Psoas muscle (tissue), 8 donors: ENCODE measurements around the gene PIAS4. TPM values are rescaled to one million over a fixed set of nuclear protein-coding genes. Genes with fewer than 3 reads are reported as not detected.

Source experiments
- ATAC-seq, 4 donors: fragments of 200-7000 bp; cut with Tn5 transposase; one replicate each; pipeline ENCODE4 v1.9.1; 2020; ENCODE audit warnings: moderate library complexity in 3 of 4, mild to moderate bottlenecking in 2 of 4
- DNase-seq, 2 donors: peaks; one replicate each; pipeline ENCODE4 v3.0.0-alpha.2; 2020
- H3K27ac ChIP-seq: fragments of 200-600 bp; one replicate; pipeline ENCODE4 v1.8.0; 2022
- H3K27me3 ChIP-seq, 3 donors: fragments of 200-600 bp in 1 of 3; one replicate each; pipeline versions ENCODE4 v1.6.1 to v1.8.0; 2013 to 2022; ENCODE audit warnings: low read length in 2 of 3, mild to moderate bottlenecking in 2 of 3, moderate library complexity in 1 of 3; ENCODE audit not compliant: insufficient read depth in 3 of 3
- H3K36me3 ChIP-seq, 2 donors: fragments of 200-600 bp in 1 of 2; one replicate each; pipeline versions ENCODE4 v1.6.1 to v1.8.0; 2013 to 2022; ENCODE audit warnings: low read depth in 1 of 2, mild to moderate bottlenecking in 1 of 2, moderate library complexity in 1 of 2; ENCODE audit not compliant: insufficient read depth in 1 of 2
- H3K4me1 ChIP-seq: fragments of 200-600 bp; one replicate; pipeline ENCODE4 v1.8.0; 2022
- H3K4me3 ChIP-seq: fragments of 200-600 bp; one replicate; pipeline ENCODE4 v1.8.0; 2022; ENCODE audit warnings: mild to moderate bottlenecking
- H3K9me3 ChIP-seq: fragments of 200-600 bp; one replicate; pipeline ENCODE4 v1.8.0; 2022
- WGBS, 3 donors: extraction: QIAGEN DNeasy Blood & Tissue Kit; methylation state at CpG; one replicate each; pipeline versions ENCODE4 v1.1.6 to v1.1.7; 2013; 5-methylcytosine and 5-hydroxymethylcytosine counted together
- intact Hi-C, 2 donors: fragments of 100-400 bp; cut with DNase I; formaldehyde crosslinking; loops; one replicate each; pipeline versions ENCODE4 v1.11.0 to v1.14.2; 2022
- long read RNA-seq, 2 donors: library from polyadenylated mRNA; unstranded; transcript quantifications; one replicate each; pipeline ENCODE4 v2.0.0, GENCODE V29; 2021
- polyA plus RNA-seq, 3 donors: library from polyadenylated mRNA; stranded (reverse); fragments of 200-250 nt; gene quantifications; one replicate each; pipeline ENCODE4 v1.2.3, GENCODE V29; 2013
- total RNA-seq, 4 donors: library from RNA; stranded (reverse); fragmentation: NEBNext Ultra II Directional in 2 of 4; extraction: Animal tissue kit (Norgen Biotek cat#: 25700) in 2 of 4; gene quantifications; one replicate each; pipeline versions ENCODE4 v1.2.1 to v1.2.4, GENCODE V29; 2021 to 2023
- TF ChIP-seq, protein P1 (sequence below): fragments of 200-600 bp; IDR thresholded peaks from one replicate; pipeline ENCODE4 v1.8.0; 2022; ENCODE audit warnings: antibody characterized with exemption
- donor health status: healthy with polysubstance abuse.
- donor health status: DM: no; HTN: no; CAD: no; lungs with moderate emphysema.
- donor health status: Bipolar disorder and iron deficiency.
- donor health status: healthy.
- donor health status: DM: yes; HTN: yes; CAD: no.
- donor health status: DM: no; HTN: no; CAD: no.
- donor health status: DM: no; HTN: no; CAD: no.
- donor health status: DM: yes; HTN: yes; CAD: no.

PIAS4 gene, protein sequence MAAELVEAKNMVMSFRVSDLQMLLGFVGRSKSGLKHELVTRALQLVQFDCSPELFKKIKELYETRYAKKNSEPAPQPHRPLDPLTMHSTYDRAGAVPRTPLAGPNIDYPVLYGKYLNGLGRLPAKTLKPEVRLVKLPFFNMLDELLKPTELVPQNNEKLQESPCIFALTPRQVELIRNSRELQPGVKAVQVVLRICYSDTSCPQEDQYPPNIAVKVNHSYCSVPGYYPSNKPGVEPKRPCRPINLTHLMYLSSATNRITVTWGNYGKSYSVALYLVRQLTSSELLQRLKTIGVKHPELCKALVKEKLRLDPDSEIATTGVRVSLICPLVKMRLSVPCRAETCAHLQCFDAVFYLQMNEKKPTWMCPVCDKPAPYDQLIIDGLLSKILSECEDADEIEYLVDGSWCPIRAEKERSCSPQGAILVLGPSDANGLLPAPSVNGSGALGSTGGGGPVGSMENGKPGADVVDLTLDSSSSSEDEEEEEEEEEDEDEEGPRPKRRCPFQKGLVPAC
- total RNA-seq (10 to 100 TPM; 14.6 to 27.2 (median 17.0) TPM), polyA plus RNA-seq (10 to 100 TPM; 12.7 to 21.8 (median 14.6) TPM)
- long read RNA-seq, donor 1, transcript PIAS4-201 (11 exons, 3,159 nt), result major isoform, 15 of 24 reads
- long read RNA-seq, donor 1, partial matches to known transcripts, result 6 of 24 reads
- long read RNA-seq, donor 1, other reads (novel, unspliced or antisense), result 3 of 24 reads
- long read RNA-seq, donor 2, transcript PIAS4-201 (11 exons, 3,159 nt), result major isoform, 32 of 57 reads
- long read RNA-seq, donor 2, partial matches to known transcripts, result 16 of 57 reads
- long read RNA-seq, donor 2, other reads (novel, unspliced or antisense), result 9 of 57 reads

DNA sequence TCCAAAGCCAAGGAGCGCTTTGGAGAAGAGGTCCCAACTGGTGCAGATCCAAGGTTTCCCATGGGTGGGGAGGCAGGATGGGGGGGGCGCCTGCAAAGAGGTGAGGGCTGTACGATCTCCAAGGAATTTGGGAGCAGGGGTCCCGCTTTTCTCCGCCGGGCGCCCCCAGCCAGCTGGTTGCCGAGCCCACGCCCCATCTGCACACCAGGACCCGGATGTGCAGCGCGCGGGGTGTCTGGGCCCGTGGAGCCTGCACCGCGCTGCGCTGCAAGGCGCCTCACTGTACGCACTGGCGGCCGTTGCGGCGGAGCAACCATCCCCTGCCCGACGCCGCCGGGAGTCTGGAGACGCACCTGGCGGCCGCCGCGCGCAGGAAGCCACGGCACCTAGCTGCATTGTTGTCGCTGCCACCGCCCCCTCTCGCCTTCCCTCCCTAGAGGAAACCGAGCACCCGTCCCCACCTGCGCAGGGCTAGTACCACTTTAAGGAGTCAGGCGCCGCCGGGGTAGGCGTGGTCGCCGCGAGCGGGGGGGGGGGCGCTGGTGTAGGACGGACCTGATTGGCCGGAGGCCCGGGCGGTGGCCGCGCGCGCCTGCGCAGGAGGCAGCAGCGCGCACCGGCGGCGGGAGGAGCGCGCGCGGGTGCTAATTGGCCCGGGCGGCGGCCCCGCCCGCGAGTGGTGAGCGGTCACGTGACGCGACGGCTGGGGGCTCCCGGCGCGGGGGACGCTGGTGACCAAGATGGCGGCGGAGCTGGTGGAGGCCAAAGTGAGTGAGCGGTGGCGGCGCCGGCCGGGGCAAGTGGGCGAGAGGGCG, at the start of gene PIAS4:
PIAS4 (plus strand) TSS at position 716 of the 815 bp plus-strand sequence; CDS start at position 741, 25 bp downstream.
- Histone ChIP-seq H3K9me3 (no peaks in the 10 kb centered on the region), H3K36me3 (no peaks in the 10 kb centered on the region), H3K27ac (peak within 1 kb of the TSS; percentile 91), H3K4me3 (peak within 1 kb of the TSS; percentile 87), H3K27me3 (no peaks in the 10 kb centered on the region), H3K4me1 (peaks cover 34% of the 10 kb centered on the region)
- DNase-seq (peak; percentile 97 to 98), ATAC-seq (peak; percentile 89 to 95 (median 92))
- TF ChIP-seq, protein P1, sequence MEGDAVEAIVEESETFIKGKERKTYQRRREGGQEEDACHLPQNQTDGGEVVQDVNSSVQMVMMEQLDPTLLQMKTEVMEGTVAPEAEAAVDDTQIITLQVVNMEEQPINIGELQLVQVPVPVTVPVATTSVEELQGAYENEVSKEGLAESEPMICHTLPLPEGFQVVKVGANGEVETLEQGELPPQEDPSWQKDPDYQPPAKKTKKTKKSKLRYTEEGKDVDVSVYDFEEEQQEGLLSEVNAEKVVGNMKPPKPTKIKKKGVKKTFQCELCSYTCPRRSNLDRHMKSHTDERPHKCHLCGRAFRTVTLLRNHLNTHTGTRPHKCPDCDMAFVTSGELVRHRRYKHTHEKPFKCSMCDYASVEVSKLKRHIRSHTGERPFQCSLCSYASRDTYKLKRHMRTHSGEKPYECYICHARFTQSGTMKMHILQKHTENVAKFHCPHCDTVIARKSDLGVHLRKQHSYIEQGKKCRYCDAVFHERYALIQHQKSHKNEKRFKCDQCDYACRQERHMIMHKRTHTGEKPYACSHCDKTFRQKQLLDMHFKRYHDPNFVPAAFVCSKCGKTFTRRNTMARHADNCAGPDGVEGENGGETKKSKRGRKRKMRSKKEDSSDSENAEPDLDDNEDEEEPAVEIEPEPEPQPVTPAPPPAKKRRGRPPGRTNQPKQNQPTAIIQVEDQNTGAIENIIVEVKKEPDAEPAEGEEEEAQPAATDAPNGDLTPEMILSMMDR, result no peak
- intact Hi-C loops, result loop anchor here (5.0 kb wide), 2 partner anchors 55 to 110 kb away; no protein-coding TSS in a partner anchor
- WGBS, 3 donors, result 0% methylated on average over 51 to 91 of the region's 91 CpGs

DNA sequence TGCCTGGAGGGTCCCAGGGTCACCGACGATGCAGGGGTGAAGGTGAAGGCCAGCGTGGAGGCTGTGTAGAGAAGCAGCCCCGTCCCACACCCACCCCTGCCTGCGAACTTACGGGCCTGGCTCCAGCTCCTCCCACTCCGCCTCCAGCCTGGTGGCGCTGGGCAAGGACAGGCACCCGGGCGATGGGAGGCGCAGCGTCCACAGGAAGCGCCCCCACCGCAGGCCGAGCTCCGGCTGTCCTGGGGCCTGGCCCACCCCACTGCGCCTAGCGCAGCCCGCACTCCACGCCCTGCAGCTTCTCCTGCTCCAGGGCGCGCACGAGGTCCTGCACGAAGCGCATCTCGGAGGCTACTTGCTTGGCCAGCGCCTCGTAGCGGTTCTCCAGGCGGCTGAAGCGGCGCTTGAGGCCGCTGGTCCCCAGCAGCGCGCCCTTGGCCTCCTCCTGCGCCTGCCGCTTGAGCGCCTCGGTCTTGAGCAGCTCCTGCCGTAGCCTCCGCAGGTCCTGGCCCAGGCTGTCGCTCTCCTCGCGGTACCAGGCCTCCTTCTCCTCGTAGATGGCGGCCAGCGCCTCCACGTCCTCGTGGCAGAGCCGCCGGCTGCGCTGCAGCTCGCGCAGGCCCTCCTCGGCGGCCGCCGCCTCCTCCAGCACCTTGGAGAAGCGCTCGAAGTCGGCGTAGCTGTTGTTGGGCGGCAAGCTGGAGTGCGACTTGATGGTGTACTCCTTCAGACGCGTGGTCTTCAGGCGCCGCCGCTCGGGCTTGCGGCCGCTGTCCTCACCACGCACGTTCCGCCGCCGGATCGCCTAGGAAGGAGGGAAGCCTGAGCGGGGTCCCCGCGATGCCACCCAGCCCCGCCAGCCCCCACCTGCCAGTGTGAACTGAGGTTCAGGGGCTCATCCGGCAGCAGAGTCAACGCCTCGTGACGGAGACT, 48.4 kb upstream of the PIAS4 start:
- Histone ChIP-seq H3K27me3 (no peaks in the 10 kb centered on the region), H3K27ac (peak overlapping the region; percentile 99), H3K36me3 (peaks cover 15 to 83% of the 10 kb centered on the region in 2 donors), H3K4me1 (peaks cover 31% of the 10 kb centered on the region), H3K4me3 (no peak overlapping the region), H3K9me3 (no peaks in the 10 kb centered on the region)
- peak in 3 of 4 donors; percentile 3 to 6 (median 6) for ATAC-seq
- DNase-seq, result no peak
- 90 to 95% (median 94%) methylated on average over 79 to 86 of the region's 86 CpGs for WGBS, 3 donors
- intact Hi-C loops, result no loop called here
- TF ChIP-seq, protein P1, result no peak

DNA sequence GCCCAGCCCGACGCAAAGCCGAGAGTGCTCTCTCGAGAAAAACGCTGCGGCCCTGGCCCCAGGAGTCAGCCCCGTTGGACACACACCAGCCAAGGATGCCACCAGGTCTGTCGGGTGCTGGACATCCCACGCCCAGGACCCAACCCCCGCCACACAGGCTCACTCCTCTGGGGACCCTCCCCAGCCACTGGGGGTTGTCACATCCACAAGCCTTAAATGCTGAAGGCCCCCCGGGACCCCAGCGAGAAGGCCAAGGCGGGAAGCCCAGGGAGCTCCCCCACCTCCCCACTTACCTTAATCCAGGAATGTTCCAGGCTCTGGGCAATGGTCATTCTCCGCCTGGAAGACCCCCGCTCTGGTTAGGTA, 47.8 kb upstream of the PIAS4 start:
- TF ChIP-seq, protein P1, result no peak
- intact Hi-C loops, result no loop called here
- no peak for DNase-seq

DNA sequence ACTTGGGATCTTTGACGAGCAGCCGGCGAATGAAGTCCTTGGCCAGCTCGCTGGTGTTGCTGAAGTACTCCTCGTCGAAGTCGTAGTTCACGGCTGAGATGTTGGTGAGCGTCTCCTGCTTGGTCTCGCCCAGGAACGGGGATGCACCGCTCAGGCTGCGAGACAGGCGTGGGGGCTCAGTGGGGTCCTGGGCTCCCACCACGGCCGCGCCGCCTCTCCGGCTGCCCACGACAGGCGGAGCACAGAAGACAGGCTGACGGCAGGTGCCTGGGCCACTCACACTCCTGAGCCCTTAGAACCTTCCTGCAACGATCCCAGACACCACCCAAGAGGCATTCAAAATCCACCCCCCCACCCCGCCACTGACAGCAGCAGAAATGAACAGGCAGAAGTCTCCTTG, 46.5 kb upstream of the PIAS4 start:
- Histone ChIP-seq H3K27me3 (no peaks in the 10 kb centered on the region), H3K36me3 (peaks cover 12 to 94% of the 10 kb centered on the region in 2 donors), H3K9me3 (no peaks in the 10 kb centered on the region), H3K4me1 (peaks cover 22% of the 10 kb centered on the region), H3K27ac (peak overlapping the region; percentile 50), H3K4me3 (no peak overlapping the region)
- intact Hi-C loops, result no loop called here
- no peak for DNase-seq
- TF ChIP-seq, protein P1, result no peak
- WGBS, 3 donors, result 81 to 93% (median 81%) methylated on average over 24 of the region's 24 CpGs
- no peak for ATAC-seq

More for the DNA sequence above, 47.8 kb upstream of the PIAS4 start:
- ATAC-seq, result no peak
- Histone ChIP-seq H3K27ac (peak overlapping the region; percentile 99), H3K27me3 (no peaks in the 10 kb centered on the region), H3K9me3 (no peaks in the 10 kb centered on the region), H3K36me3 (peaks cover 15 to 87% of the 10 kb centered on the region in 2 donors), H3K4me3 (no peak overlapping the region), H3K4me1 (peaks cover 25% of the 10 kb centered on the region)
- 88 to 94% (median 91%) methylated on average over 15 of the region's 15 CpGs for WGBS, 3 donors
